Epithelial cell of esophagus (primary cell): ENCODE results near the gene WDR3.
A peak's percentile ranks its signal among the peaks of the same experiment; 100 is the strongest.

Experiments used
- DNase-seq: peaks from one replicate; pipeline ENCODE4 v3.0.0; 2010; ENCODE audit warnings: low read depth
- H3K4me3 ChIP-seq: 2 replicates; pipeline ENCODE4 v1.5.1; 2011; ENCODE audit warnings: mild to moderate bottlenecking, low read length, control low read depth
- TF ChIP-seq, protein P1 (sequence below): IDR thresholded peaks from 2 replicates; pipeline ENCODE4 v1.5.1; 2011; ENCODE audit warnings: low read depth, mild to moderate bottlenecking, low read length, control low read depth, inconsistent platforms; ENCODE audit not compliant: insufficient read depth; ENCODE audit errors: missing control alignments

WDR3 gene

DNA sequence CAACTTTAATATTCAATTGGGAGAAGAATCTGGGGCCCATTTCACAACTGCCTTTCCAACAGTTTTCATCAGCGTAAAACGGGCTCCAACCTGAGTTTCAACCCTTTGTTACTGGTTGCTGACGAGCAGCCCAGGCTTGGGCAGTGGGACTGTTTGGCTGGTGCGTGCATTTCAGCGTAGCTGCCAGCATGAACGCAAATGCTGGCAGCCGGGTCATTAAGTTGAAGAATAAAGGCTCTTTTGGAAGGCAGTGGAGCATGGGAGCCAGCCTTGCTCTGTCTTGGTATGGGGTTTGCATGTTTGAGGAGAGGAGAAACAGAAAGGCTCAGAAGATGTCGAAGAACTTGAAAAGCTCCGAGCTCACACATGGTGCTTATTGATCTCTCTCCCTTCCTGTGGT, 40.7 kb downstream of the WDR3 start:
- H3K4me3 ChIP-seq, result no peak overlapping the region
- DNase-seq, result no peak
- TF ChIP-seq, protein P1, sequence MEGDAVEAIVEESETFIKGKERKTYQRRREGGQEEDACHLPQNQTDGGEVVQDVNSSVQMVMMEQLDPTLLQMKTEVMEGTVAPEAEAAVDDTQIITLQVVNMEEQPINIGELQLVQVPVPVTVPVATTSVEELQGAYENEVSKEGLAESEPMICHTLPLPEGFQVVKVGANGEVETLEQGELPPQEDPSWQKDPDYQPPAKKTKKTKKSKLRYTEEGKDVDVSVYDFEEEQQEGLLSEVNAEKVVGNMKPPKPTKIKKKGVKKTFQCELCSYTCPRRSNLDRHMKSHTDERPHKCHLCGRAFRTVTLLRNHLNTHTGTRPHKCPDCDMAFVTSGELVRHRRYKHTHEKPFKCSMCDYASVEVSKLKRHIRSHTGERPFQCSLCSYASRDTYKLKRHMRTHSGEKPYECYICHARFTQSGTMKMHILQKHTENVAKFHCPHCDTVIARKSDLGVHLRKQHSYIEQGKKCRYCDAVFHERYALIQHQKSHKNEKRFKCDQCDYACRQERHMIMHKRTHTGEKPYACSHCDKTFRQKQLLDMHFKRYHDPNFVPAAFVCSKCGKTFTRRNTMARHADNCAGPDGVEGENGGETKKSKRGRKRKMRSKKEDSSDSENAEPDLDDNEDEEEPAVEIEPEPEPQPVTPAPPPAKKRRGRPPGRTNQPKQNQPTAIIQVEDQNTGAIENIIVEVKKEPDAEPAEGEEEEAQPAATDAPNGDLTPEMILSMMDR, result no peak

DNA sequence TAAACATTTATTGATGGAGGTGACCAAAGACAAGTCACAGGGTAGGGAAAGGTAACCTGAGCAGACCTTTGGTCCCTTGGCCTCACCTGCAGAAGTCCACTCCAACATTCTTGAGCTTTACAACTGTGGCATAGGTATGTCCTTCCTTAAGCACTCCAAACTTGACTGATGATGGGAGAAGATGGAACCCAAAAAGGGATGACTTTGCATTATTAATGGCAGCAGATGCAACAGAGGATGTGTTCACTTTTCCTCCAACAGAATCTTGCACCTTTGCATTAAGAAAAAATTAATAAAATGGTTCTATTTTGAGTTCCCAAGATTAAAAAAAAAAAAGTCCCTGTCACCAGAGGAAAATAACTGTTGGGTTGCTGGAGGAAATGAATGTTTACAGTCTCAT, 42.2 kb downstream of the WDR3 start:
- TF ChIP-seq, protein P1, result no peak
- H3K4me3 ChIP-seq, result no peak overlapping the region
- no peak for DNase-seq

DNA sequence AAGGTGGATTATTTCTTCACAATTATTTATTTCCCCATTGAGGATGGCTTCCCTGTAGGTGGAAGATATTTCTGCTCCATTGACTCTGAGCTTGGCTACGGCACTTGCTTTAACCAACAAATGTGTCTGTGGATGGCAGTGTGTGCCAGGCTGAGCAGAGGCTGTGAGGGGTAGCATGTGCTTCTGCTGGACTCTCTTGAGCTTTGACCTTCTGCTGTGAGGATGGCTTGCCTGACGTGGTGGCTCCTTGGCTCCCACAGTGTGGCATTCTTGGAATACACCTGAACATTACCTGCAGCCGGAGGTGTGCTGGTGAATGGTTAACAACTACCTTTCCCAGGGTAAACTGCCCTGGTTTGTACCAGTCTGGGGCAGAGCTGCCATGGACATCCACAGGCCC, 46.8 kb downstream of the WDR3 start:
- no peak overlapping the region for H3K4me3 ChIP-seq
- no peak for DNase-seq
- TF ChIP-seq, protein P1, result no peak

- no peak for DNase-seq
- no peak overlapping the region for H3K4me3 ChIP-seq
- TF ChIP-seq, protein P1, result no peak
Observed at GRCh38 chr1:117981455-117982192, 52.1 kb downstream of the WDR3 start.

GRCh38 chr1:117985239-117985638, 55.7 kb downstream of the WDR3 start:
- DNase-seq, result peak; percentile 15

GRCh38 chr1:117985973-117986372, 56.4 kb downstream of the WDR3 start:
- no peak for DNase-seq
- no peak overlapping the region for H3K4me3 ChIP-seq
- TF ChIP-seq, protein P1, result no peak

More at GRCh38 chr1:117985239-117985638, 55.7 kb downstream of the WDR3 start:
- TF ChIP-seq, protein P1, result no peak
- H3K4me3 ChIP-seq, result no peak overlapping the region

GRCh38 chr1:118004312-118004711, 74.8 kb downstream of the WDR3 start:
- DNase-seq, result no peak
- TF ChIP-seq, protein P1, result no peak
- no peak overlapping the region for H3K4me3 ChIP-seq
